HUDEP-2 (cell line): ENCODE data around the gene PRKG1.

Experiments used
- DNase-seq, 76 experiments: peaks; one replicate each; lab custom pipeline; 2025; ENCODE audit not compliant: unreplicated experiment in 76 of 76; lab: John Stamatoyannopoulos, UW

Gene PRKG1

DNA sequence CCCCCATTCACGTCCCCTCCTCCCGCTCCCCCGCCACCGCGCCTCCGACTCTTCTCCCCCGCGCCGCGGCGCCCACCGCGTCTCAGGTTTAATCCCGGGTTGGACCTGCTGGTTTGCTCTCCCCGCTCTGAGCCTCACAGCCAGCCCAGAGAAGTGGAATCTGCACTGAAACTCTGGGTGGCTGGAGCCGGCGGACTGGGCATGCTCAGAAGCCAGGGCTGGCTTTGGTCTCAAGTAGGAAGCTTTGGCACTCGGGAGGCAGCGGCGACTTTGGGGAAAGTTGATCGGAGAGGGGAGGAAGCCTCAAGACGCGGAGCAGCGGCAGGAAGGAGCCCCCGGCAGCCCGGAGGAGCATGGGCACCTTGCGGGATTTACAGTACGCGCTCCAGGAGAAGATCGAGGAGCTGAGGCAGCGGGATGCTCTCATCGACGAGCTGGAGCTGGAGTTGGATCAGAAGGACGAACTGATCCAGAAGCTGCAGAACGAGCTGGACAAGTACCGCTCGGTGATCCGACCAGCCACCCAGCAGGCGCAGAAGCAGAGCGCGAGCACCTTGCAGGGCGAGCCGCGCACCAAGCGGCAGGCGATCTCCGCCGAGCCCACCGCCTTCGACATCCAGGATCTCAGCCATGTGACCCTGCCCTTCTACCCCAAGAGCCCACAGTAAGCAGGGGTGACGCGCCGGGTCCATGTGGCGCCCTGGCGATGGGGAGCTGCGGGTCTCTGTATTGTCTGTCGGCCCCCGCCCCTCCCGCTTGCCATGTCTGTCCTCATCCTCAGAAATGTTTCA lies at the start of gene PRKG1:
PRKG1 (plus strand) TSS at position 250 of the 791 bp plus-strand sequence.
- no peak for DNase-seq

DNA sequence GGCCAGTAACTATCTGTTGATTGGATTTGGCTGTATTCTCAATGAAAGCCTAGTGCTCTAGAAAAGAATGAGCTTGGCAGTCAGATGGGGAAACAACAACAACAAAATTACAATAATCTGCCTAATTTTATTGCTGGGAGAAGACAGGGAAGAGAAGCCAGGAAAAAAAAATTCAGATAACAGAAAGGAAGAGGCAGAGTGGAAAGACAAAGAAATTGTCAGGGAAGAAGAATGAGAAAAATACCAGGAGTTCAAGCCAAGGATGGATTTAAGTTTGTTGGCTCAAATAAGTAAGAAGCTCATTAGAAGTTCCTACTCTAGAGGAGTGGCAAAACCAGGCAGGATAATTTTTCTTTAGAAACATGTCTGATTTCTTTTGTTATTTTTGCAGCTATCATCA lies 45.9 kb upstream of the PRKG1 start:
- no peak for DNase-seq

DNA sequence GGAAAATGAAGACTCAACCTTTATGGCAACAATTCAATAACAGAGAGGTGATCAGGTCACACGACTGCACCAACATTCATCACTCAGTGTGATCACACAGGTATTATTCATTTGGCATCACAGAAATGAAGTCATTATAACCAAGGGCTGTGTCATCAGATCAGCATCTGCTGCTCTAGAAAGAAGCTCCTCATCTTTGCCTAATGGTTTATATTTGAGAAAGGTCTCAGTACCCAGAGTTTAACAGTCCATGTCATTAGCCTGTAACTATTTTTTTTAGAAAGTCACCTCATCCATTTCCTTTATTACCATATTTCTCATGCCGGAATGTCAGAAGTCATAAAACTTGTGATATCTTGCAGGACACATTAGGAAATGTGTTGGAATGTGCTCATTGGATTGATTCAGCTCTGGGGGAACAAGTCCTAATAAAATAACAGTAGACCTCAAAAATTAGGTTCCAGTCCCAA lies 45.1 kb upstream of the PRKG1 start:
- no peak for DNase-seq

DNA sequence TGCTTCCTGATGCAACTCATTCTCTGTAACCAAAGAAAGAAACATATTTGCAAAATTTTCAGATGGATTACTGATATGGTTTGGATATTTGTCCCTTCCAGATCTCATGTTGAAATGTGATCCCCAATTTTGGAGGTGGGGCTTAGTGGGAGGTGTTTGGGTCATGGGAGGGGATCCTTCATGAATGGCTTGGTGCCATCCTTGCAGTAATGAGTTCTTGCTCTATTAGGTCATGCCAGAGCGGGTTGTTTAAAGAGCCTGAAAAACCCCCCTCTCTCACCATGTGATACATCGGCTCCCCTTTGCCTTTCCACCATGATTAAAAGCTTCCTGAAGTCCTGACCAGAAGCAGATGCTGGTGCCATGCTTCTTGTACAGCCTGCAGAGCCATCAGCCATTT lies 43.8 kb upstream of the PRKG1 start:
- no peak for DNase-seq

DNA sequence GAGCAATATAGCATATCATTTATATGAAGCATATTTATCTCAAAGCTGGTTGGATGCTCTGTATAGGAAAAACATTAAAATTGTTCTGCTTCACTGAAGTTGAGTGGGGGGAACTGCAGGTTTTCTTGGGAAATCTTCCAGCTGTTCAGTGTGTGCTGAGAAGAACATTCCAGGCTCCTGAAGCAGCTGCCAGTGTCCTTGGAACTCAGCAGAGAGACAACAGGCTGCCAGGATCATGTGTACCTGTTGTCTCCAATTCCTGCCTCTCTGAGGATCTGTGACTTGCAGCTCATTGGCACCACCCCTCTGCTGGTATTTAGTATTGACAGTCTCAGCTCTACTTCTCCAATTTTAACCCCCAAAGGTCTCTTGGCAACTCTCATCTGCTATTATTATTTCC lies 42.3 kb upstream of the PRKG1 start:
- no peak for DNase-seq

DNA sequence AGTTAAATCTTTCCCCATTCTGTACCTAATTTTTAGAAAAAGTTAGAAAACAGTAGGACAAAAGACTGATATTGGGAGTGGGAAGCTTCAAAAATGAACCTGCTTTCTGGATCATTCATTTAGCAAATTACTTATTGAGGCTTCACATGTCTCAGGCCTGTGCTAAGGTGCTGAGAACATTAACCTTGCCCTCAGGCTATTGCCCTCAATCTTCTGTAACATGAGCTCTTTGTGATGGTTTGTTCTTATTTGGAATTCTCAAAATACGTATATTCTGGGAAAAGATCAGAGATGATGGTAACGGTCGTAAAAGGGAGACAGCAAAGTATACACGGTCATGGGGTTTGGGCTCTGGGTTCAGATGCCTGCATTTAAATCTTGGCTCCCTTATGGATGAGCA lies 39.5 kb upstream of the PRKG1 start:
- no peak for DNase-seq

DNA sequence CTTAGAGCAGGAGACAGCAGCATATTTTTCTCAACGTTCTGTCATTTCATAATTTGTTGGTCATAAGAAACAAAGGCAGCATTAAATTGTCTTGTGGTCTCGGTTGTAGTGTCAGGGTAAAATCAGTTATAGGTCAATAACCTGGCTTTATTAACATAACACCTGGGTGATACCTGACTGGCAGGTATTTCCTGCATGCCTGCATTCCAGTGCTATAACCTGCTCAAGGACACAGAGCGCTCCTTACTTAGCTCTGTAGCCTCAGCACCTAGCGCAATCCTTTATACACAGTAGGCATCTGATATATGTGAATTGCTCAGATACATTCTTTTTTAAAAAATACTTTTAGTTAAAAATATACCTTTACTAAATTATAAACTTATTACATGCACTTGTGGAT lies 38.9 kb upstream of the PRKG1 start:
- no peak for DNase-seq

DNA sequence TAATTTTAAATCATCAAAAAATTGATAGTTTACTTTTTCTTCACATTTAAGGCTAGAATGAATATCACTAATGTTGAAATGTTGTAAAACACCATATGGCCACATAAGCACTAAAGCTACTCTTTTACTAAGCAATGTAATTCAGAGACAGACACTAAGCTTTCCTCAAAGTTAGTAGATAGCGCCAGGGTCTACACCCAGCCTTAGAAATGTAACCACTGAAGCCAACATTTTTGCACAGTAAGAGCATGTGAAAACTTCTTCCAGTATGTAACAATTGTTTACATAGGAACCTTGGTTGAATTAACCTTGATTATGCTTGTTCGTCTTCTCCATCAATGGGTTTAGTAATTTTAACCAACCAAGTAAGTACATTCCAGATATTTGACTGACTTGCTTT lies 28.4 kb upstream of the PRKG1 start:
- no peak for DNase-seq

DNA sequence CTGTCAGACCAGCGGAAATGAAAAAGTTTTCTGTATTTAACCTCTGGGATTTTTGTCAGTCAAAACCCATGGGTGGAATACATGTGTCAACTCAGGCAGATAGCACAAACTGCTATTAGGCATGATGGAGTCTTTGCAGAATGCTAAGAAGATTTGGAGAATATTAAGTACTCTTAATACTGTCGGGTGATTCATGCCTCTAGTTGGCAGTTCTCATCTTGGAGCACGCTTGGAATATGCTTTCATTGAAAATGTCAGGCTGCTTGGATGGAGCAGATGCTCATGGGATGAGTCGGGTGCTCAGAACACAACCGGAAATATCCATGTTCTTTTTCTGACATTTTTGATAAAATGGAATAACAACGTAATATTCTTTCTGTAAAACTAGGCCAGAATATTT lies 27.6 kb upstream of the PRKG1 start:
- no peak for DNase-seq

DNA sequence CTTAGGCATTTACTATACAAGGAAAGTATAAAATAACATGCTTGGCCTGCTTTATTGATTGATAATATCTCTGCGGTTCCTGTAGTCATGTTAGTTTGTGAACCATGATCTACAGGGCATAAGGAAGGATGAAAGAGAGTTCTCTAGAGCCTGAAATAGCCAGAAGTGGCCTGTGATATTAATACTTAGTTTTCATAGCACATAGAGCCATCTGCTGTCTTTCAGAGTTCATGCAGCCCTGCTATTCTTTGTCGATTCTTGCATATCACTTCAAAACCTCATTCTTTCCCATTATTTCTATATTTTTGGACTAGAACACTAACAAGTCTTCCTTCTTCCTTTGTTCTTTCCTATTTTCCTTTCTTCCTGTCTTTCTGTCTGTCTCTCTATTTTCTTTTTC lies 26.4 kb upstream of the PRKG1 start:
- no peak for DNase-seq

DNA sequence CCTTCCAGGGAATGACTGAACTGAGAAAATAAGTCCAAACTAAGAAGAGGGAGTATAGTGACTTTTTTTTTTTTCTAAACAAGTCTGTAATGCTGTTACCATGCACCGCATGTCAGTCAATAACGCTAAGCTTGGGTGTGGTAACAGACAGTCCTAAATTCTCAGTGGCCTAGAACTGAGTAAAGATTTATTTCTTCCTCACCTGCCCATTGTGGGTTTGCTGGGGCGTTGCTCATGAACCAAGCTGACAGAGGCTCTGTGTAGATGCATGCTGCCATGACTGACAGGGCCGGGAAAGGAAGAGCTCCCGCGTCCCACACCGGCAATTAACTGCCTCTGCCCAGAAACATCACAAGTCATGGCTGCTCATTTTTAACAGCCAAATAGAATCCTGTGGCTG lies 25.5 kb upstream of the PRKG1 start:
- no peak for DNase-seq

DNA sequence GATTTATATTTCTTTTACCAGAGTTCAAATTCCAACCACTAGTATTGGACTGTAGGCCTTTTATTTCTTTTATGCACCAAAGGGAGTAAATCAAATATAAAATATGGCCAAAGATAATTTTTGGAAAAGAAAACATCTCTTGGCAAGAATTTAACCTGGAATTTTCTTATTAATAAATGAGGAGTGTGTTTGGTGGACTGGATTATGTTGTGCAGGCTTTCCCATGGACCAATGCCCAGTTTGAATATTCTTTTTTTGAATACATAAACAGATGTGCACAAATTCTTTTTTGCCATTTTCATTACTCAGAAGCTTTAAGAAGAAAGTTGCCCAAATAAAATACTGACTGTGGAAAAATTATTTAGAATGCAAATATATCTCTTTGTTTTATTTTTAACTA lies 22.1 kb upstream of the PRKG1 start:
- no peak for DNase-seq

DNA sequence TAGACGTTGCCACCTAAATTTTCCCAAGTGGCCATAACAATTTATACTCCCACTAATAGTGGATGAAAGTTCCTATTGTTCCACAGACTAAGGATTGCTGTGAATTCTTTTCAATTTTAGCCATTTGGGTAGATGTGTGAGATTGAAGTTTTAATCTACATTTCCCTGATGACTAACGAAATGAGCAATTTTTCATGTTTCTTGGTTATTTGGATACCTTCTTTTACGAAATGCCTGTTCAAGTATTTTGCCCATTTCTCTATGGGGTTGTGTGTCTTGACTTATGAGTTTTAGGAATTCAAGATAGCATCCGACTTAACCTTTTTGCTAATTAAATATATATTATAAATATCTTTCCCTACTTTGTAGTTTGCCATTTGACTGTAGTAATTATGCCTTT lies 16.4 kb upstream of the PRKG1 start:
- DNase-seq, result no peak

DNA sequence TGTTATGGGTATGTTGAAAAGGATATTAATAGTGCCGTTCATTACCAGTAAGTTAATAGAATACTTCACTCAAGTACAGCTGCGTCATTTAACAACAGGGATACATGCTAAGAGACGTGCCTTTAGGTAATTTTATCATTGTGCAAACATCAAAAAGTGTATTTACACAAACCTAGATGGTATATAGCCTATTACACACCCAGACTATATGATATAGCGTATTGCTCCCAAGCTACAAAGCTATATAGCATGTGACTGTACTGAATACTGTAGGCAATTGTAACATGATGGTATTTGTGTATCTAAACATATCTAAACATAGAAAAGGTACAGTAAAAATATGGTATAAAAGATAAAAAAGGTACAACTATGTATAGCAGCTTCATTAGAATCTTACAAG lies 11.1 kb upstream of the PRKG1 start:
- DNase-seq, result no peak

DNA sequence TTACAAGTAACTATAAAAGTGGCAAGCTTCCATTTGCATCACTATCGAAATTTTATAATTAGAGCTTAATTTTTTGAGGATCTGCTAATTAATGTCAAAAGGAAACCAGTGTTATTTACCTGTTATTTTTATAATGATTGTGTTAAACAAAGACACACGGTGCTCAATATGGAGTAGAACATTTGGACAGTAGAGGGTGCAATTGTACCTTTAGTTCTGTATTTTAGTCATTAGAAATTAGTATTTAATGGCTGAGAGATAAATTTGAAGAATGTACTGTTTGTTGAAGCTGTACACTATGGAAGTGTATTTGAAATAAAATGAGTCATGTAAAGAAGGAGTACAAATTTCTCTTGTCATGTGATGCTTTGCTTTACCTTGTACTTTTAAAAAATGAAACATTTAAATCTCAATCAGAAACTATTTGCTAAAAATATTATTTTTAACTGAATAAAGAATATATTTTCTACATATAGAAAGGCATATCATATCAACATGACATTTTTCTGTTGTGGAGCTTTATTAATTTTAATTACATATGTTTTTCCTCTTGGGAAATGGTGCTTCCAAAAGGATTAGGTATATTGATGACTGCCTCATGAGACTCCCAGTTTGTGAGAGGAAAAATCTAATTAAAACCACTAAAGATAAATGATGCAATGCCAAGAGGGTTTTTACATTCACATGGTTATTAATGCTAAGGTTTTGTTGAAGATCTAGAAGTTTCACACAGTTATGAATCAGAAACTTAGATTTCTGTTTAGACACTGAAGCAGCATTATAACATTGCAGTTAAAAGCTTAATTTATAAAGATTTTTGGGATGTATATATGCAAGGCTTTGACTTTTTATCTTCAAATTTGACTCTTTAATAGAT lies 10.4 kb upstream of the PRKG1 start:
- DNase-seq, result peak in 3 of 76 experiments; percentile 2 to 8 (median 3)

DNA sequence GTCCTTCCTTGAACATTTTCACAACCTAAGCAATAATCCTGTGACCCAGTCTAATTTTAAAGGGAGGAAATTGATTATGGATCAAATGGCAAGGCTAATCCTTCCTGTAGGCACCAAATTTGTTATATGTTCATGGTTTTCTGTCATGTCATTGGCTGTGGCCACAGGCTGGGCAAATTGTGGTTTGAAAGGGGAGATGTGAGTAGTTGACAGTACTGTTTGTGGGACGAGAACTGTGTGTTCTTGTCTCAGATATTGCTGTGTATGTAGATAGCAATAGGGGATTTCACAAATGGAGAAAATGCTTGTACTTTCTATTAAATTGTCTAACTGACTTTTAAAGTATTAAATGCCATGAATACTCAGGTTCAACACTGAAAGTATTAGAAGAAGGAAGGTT lies 8.1 kb upstream of the PRKG1 start:
- no peak for DNase-seq

DNA sequence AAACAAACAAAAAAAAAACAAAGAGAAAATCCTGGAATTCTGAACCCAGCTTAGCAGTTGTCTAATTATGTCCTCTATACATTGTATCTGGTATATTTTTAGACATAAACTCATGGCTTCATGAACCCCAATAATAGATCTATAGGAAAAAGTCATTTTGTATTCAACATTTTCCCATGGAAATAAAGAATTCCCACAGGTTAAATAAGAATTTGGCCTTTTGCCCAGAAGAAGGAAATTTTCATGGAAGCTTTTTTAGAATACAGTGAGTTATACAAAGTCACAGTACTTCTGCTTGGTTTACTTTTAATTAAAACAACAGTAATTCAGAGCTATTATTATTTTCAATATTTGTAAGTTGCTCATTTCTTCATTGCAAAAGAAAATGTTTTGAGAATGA lies 2.1 kb upstream of the PRKG1 start:
- DNase-seq, result no peak

DNA sequence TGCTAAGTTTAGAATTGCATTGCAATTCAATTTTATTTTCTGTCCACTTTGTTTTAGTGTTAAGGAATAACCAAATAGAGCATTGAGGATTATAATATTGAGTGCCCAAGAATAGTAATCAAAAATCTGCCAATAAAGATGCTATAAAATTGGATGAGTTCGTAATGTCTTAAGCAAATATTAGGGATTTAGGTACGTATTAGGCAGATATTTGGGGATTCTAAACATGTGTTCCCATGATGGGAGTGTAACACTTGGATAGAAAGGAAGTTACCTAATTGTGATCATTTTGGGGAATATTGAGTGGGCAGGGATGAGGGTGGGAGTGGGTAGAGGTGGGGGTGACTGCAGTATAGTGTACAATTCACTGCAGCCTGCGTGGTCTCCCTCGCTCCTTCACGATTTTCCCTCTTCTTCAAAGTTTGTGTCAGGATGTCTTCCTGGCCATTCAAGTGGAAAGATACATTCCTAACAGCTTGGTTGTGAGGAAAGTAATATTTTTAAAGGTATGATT lies 1.3 kb upstream of the PRKG1 start:
- no peak for DNase-seq

DNA sequence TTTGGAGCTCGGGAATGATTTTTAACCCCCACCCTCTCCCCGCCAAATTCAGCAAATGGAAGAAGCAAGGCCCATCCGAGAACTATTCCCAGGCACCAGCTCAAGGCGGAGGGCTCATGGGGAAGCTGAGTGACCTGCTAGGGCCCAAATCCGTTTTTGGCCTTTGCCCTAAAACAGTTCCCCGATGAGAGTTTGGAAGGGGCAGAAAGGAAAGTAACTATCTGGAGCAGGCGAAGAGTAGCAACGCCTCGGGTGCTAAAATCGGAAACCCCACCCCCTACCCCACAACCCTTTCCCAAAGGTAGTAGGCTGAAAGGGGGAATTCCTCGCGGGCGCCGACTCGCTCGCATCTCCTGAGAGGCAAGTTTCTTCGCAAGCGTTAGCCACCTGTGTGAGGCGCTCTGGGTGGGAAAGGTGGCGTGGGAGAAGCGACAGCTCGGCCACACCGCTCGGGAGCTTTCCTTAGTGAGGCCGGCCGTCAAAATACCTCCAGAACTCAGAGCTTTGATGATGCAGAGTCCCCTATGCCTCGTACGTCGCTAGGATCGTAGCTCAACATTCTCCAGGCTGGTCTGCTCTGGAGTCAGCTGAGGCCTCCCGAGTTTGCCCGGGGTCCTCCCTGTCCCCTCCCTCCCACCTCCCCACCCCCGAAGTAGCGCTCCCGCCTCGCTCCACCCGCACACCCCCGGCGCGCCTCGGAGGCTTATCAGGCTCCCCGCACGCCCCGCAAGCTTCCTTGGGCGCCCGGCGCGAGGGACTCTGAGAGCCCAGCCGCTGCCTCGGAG lies 642 bp upstream of the PRKG1 start:
- peak in 1 of 76 experiments; percentile 3 for DNase-seq

DNA sequence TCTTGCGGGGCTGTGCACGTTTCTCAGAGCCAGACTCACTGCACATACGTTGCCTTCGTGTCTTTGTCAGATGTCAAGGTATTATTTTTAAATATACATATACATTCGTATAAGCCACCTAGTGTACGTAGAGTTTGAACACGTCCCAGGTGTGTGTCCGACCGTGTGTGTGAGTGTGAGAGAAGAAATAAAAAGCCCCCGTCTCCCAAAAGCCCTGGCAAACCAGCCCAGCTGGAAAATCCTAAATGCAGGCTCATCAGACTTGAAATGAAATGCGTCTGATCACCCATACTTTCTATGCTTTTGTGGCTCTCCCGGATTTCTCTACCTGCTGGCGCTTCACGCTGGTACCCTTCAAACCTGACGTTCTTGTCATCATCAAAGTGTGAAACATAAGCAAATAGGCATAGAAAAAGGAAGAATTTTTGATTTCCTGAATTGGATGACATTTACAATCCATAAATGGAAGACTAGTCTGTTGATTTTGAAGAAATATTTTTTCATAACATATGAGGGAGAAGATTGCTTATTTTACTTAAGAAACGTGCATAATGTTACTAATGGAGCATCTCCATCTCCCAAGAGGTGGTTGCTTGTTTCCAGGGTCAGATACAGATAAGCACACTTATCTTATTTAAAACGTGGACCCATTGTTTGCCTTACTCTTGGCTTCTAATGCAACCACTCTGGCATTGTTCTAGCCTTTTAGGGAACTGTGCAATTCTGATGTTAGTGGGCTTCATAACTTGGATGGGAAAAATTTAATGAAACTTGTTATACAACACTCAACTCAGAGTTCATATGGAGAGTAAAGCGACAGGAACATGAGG lies 971 bp downstream of the PRKG1 start:
- no peak for DNase-seq
